Ramos (cell line): Measurements from ENCODE around the gene PTGDR.

Experiments
- in situ Hi-C: fragments of 300-500 bp; cut with MboI; formaldehyde crosslinking; loops from one replicate; pipeline ENCODE4 v1.14.3; 2022; ENCODE audit warnings: low sequenced_read_pairs; ENCODE audit not compliant: unreplicated experiment

PTGDR gene, protein sequence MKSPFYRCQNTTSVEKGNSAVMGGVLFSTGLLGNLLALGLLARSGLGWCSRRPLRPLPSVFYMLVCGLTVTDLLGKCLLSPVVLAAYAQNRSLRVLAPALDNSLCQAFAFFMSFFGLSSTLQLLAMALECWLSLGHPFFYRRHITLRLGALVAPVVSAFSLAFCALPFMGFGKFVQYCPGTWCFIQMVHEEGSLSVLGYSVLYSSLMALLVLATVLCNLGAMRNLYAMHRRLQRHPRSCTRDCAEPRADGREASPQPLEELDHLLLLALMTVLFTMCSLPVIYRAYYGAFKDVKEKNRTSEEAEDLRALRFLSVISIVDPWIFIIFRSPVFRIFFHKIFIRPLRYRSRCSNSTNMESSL

DNA sequence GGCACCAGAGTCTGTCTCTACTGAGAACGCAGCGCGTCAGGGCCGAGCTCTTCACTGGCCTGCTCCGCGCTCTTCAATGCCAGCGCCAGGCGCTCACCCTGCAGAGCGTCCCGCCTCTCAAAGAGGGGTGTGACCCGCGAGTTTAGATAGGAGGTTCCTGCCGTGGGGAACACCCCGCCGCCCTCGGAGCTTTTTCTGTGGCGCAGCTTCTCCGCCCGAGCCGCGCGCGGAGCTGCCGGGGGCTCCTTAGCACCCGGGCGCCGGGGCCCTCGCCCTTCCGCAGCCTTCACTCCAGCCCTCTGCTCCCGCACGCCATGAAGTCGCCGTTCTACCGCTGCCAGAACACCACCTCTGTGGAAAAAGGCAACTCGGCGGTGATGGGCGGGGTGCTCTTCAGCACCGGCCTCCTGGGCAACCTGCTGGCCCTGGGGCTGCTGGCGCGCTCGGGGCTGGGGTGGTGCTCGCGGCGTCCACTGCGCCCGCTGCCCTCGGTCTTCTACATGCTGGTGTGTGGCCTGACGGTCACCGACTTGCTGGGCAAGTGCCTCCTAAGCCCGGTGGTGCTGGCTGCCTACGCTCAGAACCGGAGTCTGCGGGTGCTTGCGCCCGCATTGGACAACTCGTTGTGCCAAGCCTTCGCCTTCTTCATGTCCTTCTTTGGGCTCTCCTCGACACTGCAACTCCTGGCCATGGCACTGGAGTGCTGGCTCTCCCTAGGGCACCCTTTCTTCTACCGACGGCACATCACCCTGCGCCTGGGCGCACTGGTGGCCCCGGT is at the start of gene PTGDR:
Gene PTGDR, plus strand, starts transcription at position 198 of the 778 bp plus-strand sequence. Its CDS starts 117 bp downstream, at position 315.
- in situ Hi-C loops, result no loop called here

DNA sequence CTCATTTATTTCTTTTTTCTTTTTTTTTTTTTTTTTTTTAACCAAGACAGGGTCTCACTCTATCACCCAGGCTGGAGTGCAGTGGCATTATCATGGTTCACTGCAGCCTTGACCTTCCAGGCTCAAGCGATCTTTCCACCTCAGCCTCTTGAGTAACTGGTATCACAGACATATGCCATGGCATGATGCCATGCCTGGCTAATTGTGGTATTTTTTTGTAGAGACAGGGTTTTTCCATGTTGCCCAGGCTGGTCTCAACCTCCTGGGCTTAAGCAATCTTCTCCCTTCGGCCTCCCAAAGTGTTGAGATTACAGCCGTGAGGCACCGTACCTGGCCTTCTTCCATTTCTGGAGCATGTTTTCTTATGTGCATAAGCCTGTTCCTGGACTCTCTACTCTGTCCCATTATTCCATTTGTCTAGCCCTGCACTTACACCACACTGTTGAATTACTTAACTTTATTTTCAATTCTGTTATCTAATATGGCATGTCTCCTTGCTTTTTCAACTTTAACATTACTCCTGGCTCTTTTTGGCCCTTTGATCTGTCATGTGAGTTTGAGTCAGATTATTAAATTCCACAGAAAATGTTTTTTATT is 47.9 kb upstream of the PTGDR start:
- in situ Hi-C loops, result no loop called here

DNA sequence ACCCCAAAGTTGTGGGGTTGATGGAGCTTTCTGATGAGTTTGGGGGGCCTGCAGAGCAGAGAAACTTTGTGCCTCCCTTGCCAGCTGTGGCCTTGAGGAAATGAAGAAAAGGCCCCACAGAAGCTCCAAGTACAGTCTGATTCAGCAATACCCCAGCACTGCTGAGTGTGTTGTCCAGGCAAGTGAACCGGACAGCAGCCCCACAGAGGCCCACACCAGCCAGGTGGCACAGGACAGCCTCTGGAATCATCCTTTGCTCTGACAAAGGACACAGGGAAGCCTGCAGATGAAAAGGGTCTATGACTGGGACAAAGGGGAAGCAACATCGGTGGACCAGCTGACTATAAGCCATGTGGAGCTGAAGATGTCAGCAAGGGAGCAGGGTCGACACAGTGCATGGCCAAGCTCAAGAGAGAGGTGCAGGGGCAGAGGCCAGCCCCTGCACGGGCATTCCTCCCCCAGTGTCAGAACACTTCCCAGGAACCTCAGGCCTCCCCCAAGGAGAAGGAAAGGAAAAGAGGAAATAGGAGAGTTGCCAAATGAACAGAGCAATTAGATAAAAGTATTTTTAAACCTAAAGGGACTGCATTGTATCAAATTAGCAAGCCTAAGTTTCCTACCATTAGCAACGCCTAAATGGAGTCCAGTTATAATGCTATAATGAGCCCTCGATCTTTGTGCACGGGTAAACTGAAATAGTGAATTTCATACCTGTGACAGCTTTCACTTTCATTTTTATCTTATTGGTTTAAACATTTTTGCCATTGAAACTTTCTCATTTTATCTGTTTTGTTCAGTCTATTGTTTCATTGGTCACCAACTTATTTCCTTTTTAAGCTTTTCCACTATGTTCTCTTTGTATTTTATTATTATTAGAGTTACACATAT is 46.3 kb upstream of the PTGDR start:
- in situ Hi-C loops, result no loop called here

DNA sequence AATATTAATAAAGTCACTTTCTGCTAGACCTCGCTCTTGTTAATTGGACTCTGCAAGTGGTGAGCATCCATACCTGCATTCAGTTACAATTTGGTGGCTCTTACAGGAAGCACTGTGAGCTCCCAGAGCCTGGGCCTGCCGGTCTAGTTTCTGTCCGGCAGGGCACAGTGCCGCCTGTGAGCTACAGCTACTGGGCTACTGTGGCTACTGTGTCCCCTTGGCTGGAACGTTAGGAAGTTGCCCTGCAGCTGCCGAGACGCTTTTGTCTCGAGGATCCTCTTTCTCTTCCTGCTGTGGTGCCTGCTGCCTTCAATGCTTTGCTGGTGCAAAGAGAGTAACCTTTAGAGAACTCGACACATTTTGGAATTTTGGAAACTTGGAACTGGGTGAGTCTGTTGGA is 44.6 kb upstream of the PTGDR start:
- in situ Hi-C loops, result no loop called here

DNA sequence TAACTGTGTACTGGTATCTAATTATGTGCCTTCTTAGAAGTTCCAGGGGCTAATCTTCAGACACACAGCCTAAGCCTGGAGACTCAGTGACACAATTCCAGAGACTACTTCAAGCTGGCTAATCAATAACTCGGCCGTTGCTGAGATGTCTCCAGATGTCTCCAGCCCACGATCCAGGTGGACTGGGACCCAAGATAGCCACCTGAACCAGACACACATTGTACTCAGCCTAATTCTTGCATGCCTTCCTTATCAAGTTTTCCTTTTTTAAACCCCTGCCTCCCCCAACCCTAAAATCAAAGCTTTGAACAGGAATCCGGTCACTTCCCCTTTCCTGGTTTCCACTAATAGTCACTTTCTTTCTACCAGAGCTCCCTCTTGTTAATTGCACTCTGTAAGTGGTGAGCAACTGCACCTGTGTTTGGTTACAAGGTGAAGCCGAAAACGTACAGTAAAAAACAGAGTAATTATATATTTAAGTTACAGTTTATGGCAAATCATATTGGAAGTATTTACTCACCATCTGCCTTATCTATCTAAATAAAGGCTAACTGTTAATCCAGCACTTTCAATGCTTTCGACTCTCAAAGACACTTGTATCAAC is 39.8 kb upstream of the PTGDR start:
- in situ Hi-C loops, result no loop called here

DNA sequence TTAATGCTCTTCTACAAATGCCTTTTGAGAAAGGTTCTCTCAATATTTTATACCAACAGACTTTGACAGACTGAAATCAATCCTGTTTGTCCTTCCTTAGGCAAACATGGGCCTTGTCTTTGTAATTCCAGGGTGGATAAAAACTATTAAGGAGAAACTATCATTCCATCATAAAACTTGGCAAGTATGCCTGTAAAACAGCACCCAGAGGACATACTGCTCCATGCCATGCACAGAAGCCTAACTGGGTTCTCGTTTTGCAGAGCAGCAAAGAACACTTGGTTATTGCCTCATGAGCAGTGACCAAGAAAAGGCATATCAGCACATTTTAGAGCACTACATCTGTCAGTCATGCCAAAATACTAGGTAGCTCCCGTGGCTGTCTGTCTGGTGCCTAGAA is 33.8 kb upstream of the PTGDR start:
- in situ Hi-C loops, result no loop called here

DNA sequence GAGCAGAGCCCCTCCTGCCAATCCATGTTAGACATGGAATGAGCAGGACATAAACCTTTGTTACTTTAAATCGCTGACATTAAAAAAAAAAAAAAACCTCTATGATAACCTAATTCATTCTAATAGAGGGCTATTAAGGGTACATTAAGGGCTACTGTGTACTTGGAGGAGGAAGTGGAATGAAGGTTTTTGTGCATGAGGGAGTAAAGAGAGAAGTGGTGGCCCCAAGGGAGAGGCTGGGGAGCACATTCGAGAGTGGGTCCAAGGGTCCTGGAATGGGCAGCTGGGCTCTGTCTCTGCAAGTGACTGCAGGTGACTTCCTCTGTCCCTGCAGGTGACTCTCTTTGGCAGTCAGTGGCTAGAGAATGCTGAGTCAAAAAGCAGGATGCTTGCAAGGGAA is 32.1 kb upstream of the PTGDR start:
- in situ Hi-C loops, result no loop called here

- in situ Hi-C loops, result no loop called here
Observed at GRCh38 chr14:52235866-52236510, 31.5 kb upstream of the PTGDR start.

GRCh38 chr14:52238682-52239081 is 28.8 kb upstream of the PTGDR start:
- in situ Hi-C loops, result no loop called here

DNA sequence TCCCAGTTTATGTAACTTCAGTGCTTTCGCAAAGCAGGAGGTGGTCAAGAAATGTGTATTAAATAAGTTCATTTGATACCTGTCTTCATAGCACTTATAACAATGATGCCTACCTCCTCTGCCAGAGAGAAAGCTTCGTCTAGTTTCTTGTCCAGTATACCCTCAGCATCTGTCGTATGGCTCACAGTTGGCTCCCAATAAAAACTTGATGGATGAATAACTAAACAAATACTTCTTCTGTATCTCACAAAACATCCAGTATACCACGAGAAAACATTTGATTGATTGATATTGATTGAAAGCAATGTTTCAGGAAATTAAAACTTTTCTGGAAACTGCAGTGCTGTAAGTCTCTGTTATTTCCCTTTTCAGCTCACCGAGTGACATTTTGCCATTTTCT is 26.9 kb upstream of the PTGDR start:
- in situ Hi-C loops, result no loop called here

DNA sequence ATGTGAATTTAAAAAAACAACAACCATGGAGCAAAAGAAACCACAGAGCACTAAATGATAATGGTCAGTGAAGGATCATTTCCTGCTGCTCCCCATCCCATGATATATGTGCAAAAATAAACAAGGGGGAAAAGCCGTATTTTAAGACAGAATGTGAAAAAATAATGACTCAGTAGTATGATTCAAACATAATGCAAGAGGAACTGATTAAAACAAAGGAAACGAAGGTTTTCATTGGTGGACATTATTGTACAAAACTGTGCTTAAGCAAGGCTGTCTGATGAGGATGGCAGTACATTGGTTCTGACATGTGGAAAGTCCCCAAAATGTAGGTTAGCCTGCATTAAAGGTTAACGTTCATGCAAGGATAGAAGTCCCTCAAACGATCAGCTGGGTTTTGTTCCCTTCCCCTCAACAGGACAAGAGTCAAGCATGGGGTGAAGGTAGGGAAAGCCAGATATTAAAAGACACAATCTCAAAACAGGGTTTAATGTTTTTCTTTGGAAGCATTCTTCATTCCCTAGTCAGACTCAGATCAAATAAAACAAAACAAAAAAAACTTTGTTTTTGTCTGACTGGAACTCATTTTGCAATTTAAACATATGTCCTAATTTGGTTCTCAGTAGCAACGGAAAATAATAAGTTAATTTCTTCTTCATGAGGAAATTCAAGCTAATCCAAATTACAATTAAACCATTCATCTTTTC is 26.3 kb upstream of the PTGDR start:
- in situ Hi-C loops, result no loop called here

DNA sequence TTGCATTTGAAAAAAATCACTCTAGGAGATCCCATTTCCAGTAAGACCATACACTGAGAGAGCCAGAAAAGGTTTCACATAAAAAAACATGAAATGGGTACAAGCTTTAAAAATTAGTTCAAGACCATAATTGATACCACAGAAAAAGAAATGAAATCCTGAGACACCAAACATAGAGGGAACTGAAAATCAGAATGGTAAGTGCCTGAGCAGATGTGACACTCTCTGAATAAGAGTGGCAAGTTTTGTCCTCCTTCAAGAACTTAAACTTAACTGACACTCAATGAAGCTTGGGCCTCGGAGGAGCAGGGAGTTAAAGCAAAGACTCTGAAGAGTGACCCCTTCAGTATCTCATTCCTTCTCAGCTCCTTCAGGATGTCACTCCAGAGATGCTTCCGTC is 23.2 kb upstream of the PTGDR start:
- in situ Hi-C loops, result no loop called here

- in situ Hi-C loops, result no loop called here
Observed at GRCh38 chr14:52244997-52245396, 22.5 kb upstream of the PTGDR start.

- in situ Hi-C loops, result no loop called here
Observed at GRCh38 chr14:52248057-52248456, 19.4 kb upstream of the PTGDR start.

DNA sequence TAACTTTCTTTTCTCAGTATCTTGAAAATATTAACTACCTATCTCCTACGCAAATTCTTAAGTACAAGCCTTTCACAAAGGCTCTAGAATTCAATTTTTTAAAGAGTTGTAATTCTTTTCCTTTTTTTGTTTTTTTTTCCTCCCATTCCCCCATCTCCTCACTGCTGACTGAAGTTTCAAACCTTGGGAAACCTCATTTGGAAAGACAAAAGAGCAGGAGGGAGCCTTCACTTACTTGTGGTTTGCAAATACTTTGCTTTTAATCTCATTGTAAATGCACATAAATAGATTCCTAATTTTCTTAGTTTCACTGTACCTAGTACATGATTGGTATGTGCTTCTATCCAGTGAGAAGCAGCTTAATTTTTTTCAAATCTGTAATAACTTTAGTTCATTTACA is 15.8 kb upstream of the PTGDR start:
- in situ Hi-C loops, result no loop called here

GRCh38 chr14:52253503-52253902 is 14.0 kb upstream of the PTGDR start:
- in situ Hi-C loops, result no loop called here

- in situ Hi-C loops, result no loop called here
Observed at GRCh38 chr14:52254086-52254485, 13.4 kb upstream of the PTGDR start.

- in situ Hi-C loops, result no loop called here
Observed at GRCh38 chr14:52258783-52259182, 8.7 kb upstream of the PTGDR start.

DNA sequence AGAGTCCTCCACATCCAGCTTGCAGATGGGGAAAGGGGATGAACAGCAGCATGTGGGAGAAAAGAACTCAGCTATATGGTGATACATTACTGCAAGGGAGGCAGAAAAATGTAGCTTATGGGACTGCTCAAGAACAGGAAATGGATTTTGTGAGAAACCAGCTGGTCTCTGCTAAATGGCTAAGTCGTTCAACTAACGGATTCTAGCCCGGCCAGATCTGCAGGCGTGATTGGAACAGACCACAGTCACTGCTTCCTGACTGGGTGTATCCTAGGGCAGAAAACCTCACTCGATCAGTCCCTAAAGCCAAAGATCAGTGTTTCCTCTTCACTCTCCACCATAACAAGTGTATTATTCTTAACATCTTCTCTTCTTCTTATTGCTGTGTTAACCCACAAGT is 8.1 kb upstream of the PTGDR start:
- in situ Hi-C loops, result no loop called here
